Measurements from ENCODE around the gene ELFN2.

Gene ELFN2

GRCh38 chr22:37455896-37456295 is 28.6 kb upstream of the ELFN2 start:
- no peak overlapping the region for H3K4me3 ChIP-seq (ENCODE audit: low read depth, low read length)
- H3K79me2 ChIP-seq = no peaks in the 10 kb centered on the region
- no peak for TF ChIP-seq CTCF (IDR thresholded peaks at IDR 0.05)
- no peak overlapping the region for H3K27ac ChIP-seq
- peaks cover 4% of the 10 kb centered on the region for H3K27me3 ChIP-seq (ENCODE audit: control insufficient read depth, insufficient read depth, low read length)
- no peak overlapping the region for H2AFZ ChIP-seq
- H3K36me3 ChIP-seq (ENCODE audit: control insufficient read depth, insufficient read depth, low read length) = no peaks in the 10 kb centered on the region
- H3K9ac ChIP-seq = no peak overlapping the region
- H3K4me2 ChIP-seq (ENCODE audit: low read length) = no peak overlapping the region
- no peaks in the 10 kb centered on the region for H3K9me3 ChIP-seq (ENCODE audit: control insufficient read depth, low read length)
- H3K4me1 ChIP-seq = no peaks in the 10 kb centered on the region

GRCh38 chr22:37454857-37455686 is 27.8 kb upstream of the ELFN2 start:
- Histone ChIP-seq H3K4me1 (no peaks in the 10 kb centered on the region), H3K9me3 (ENCODE audit: control insufficient read depth, low read length) (no peaks in the 10 kb centered on the region), H2AFZ (no peak overlapping the region), H3K27ac (no peak overlapping the region), H3K36me3 (ENCODE audit: control insufficient read depth, insufficient read depth, low read length) (no peaks in the 10 kb centered on the region), H3K4me3 (ENCODE audit: low read depth, low read length) (no peak overlapping the region), H3K9ac (no peak overlapping the region), H3K79me2 (no peaks in the 10 kb centered on the region), H3K27me3 (ENCODE audit: control insufficient read depth, insufficient read depth, low read length) (peaks cover 4% of the 10 kb centered on the region), H3K4me2 (ENCODE audit: low read length) (no peak overlapping the region)
- TF ChIP-seq CTCF (IDR thresholded peaks at IDR 0.05) = no peak

GRCh38 chr22:37453696-37454095 is 26.4 kb upstream of the ELFN2 start:
- H3K4me1 ChIP-seq = no peaks in the 10 kb centered on the region
- no peaks in the 10 kb centered on the region for H3K9me3 ChIP-seq (ENCODE audit: control insufficient read depth, low read length)
- H3K36me3 ChIP-seq (ENCODE audit: control insufficient read depth, insufficient read depth, low read length) = no peaks in the 10 kb centered on the region
- H3K9ac ChIP-seq = no peak overlapping the region
- no peak overlapping the region for H3K4me2 ChIP-seq (ENCODE audit: low read length)
- H3K4me3 ChIP-seq (ENCODE audit: low read depth, low read length) = no peak overlapping the region
- H3K27me3 ChIP-seq (ENCODE audit: control insufficient read depth, insufficient read depth, low read length) = peaks cover 4% of the 10 kb centered on the region
- H3K79me2 ChIP-seq = no peaks in the 10 kb centered on the region
- no peak overlapping the region for H3K27ac ChIP-seq
- no peak for TF ChIP-seq CTCF (IDR thresholded peaks at IDR 0.05)
- H2AFZ ChIP-seq = no peak overlapping the region

GRCh38 chr22:37451218-37451617 is 23.9 kb upstream of the ELFN2 start:
- no peak overlapping the region for H3K27ac ChIP-seq
- TF ChIP-seq CTCF (IDR thresholded peaks at IDR 0.05) = no peak
- no peak overlapping the region for H3K4me3 ChIP-seq (ENCODE audit: low read depth, low read length)
- H3K27me3 ChIP-seq (ENCODE audit: control insufficient read depth, insufficient read depth, low read length) = no peaks in the 10 kb centered on the region
- no peaks in the 10 kb centered on the region for H3K4me1 ChIP-seq
- H3K79me2 ChIP-seq = no peaks in the 10 kb centered on the region
- H3K36me3 ChIP-seq (ENCODE audit: control insufficient read depth, insufficient read depth, low read length) = no peaks in the 10 kb centered on the region
- no peaks in the 10 kb centered on the region for H3K9me3 ChIP-seq (ENCODE audit: control insufficient read depth, low read length)
- H2AFZ ChIP-seq = no peak overlapping the region
- H3K9ac ChIP-seq = no peak overlapping the region
- no peak overlapping the region for H3K4me2 ChIP-seq (ENCODE audit: low read length)

Data from parathyroid adenoma (tissue), 2 donors.